Measurements from ENCODE around the gene LAMA2. TPM values are rescaled to one million over a fixed set of nuclear protein-coding genes. Genes with fewer than 3 reads are reported as not detected.

Gene LAMA2
- total and polyA plus RNA-seq, 4 donors = 5.2 to 105 (median 45.9) TPM

Small RNA genes lying within 50 kb of the gene (small RNA-seq; reads per million reads assigned to genes)
- not detected for gene RNU6-861P (ENCODE audit: low replicate concordance)
